ENCODE measurements around the gene AP3B1.

DNA sequence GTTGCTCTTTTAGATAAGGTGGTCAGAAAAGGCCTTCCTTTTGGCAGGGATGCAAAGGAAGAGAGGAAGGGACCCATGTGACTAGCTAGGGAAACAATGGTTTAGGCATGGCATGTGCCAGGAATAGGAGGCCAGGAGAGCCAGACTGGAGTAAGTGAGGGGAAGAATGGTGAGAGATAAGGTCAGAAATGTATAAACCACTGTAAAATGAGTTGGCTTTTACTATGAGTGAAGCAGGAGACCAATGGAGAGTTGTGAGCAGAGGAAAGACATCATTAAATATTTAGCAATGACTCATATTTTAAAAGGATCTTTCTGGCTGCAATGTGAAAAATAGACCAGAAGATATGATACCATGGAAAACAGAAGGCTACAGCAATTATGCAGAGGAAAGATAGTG, 50.9 kb downstream of the AP3B1 start:
- TF ChIP-seq CTCF (IDR thresholded peaks at IDR 0.05; ENCODE audit: control extremely low read depth in 1 of 3, insufficient read depth in 1 of 3, low read depth in 1 of 3, low read length in 3 of 3) (no peak), POLR2AphosphoS5 (IDR thresholded peaks at IDR 0.05; ENCODE audit: low read depth, low read length) (no peak), TAF1 (IDR thresholded peaks at IDR 0.05; ENCODE audit: low read depth, low read length) (no peak), GABPA (IDR thresholded peaks at IDR 0.05; ENCODE audit: borderline replicate concordance, insufficient read depth, low read length) (no peak), EZH2 (IDR thresholded peaks at IDR 0.05; ENCODE audit: low read depth, low read length, severe bottlenecking) (no peak), CEBPB (IDR thresholded peaks at IDR 0.05; ENCODE audit: low read depth, low read length) (no peak), POLR2A (IDR thresholded peaks at IDR 0.05; ENCODE audit: control extremely low read depth in 1 of 2, low read depth in 2 of 2, low read length in 2 of 2) (no peak), SRF (IDR thresholded peaks at IDR 0.05; ENCODE audit: low read depth, low read length) (no peak), YY1 (IDR thresholded peaks at IDR 0.05; ENCODE audit: low read depth, low read length) (no peak), CREB1 (IDR thresholded peaks at IDR 0.05) (no peak), EP300 (IDR thresholded peaks at IDR 0.05; ENCODE audit: borderline replicate concordance in 1 of 2, low read depth in 2 of 2, low read length in 2 of 2) (no peak), KDM1A (IDR thresholded peaks at IDR 0.05; ENCODE audit: borderline replicate concordance, low read length) (no peak), CHD2 (IDR thresholded peaks at IDR 0.05; ENCODE audit: low read length) (no peak)

Data from H1 (cell line).